Mesenchymal stem cell (in vitro differentiated cells and primary cell): ENCODE measurements around the gene FRMD4A.
"Not testable (repeated sequence)": the region's sequence is repeated elsewhere in the genome, so short reads cannot be mapped to it uniquely, and the experiment has no call there.

Source experiments
- DNase-seq: peaks from one replicate; pipeline ENCODE4 v3.0.0-alpha.2; 2013
- H2AFZ ChIP-seq: one replicate; pipeline ENCODE4 v1.6.1; 2013; ENCODE audit warnings: low read depth, mild to moderate bottlenecking, control low read depth, inconsistent platforms, low read length, moderate library complexity
- H2AK5ac ChIP-seq: 2 replicates; pipeline ENCODE4 v1.6.1; 2013; ENCODE audit warnings: low read length, moderate library complexity, mild to moderate bottlenecking, inconsistent platforms; ENCODE audit not compliant: severe bottlenecking
- H2BK120ac ChIP-seq: one replicate; pipeline ENCODE4 v1.6.1; 2013; ENCODE audit warnings: low read depth, mild to moderate bottlenecking, inconsistent platforms, low read length, moderate library complexity
- H2BK12ac ChIP-seq, 2 experiments: one replicate each; pipeline ENCODE4 v1.6.1; 2013; ENCODE audit warnings: inconsistent platforms in 2 of 2, low read length in 2 of 2, mild to moderate bottlenecking in 2 of 2, moderate library complexity in 2 of 2, control low read depth in 1 of 2
- H2BK15ac ChIP-seq: one replicate; pipeline ENCODE4 v1.6.1; 2013; ENCODE audit warnings: mild to moderate bottlenecking, low read depth, inconsistent platforms; ENCODE audit not compliant: poor library complexity, severe bottlenecking
- H2BK5ac ChIP-seq: 2 replicates; pipeline ENCODE4 v1.6.1; 2013; ENCODE audit warnings: low read depth, mild to moderate bottlenecking, low read length, control low read depth, inconsistent platforms; ENCODE audit not compliant: poor library complexity, severe bottlenecking
- H3K14ac ChIP-seq, 2 experiments: one replicate each; pipeline ENCODE4 v1.6.1; 2013; ENCODE audit warnings: inconsistent platforms in 2 of 2, low read length in 2 of 2, control low read depth in 1 of 2, mild to moderate bottlenecking in 1 of 2, moderate library complexity in 1 of 2
- H3K18ac ChIP-seq, 2 experiments: one replicate each; pipeline ENCODE4 v1.6.1; 2013; ENCODE audit warnings: inconsistent platforms in 2 of 2, low read length in 2 of 2, control low read depth in 1 of 2, low read depth in 1 of 2, mild to moderate bottlenecking in 1 of 2
- H3K23ac ChIP-seq, 2 experiments: one replicate each; pipeline ENCODE4 v1.6.1; 2013; ENCODE audit warnings: inconsistent platforms in 2 of 2, low read length in 2 of 2, mild to moderate bottlenecking in 2 of 2, moderate library complexity in 2 of 2, control low read depth in 1 of 2
- H3K27ac ChIP-seq: 2 replicates; pipeline ENCODE4 v1.5.1; 2013; ENCODE audit warnings: mild to moderate bottlenecking, moderate library complexity, low read length, control low read depth, inconsistent platforms; ENCODE audit not compliant: poor library complexity, severe bottlenecking
- H3K27me3 ChIP-seq, 2 experiments: 2 replicates each; pipeline versions ENCODE4 v1.6.1 to v1.7.0; 2013; ENCODE audit warnings: low read length in 2 of 2, mild to moderate bottlenecking in 2 of 2, moderate library complexity in 2 of 2, control low read depth in 1 of 2, inconsistent platforms in 1 of 2; ENCODE audit not compliant: control insufficient read depth in 1 of 2, insufficient read depth in 1 of 2
- H3K36me3 ChIP-seq, 2 experiments: 2 replicates each; pipeline versions ENCODE4 v1.6.1 to v1.7.0; 2013; ENCODE audit warnings: low read length in 2 of 2, control low read depth in 1 of 2, inconsistent platforms in 1 of 2, low read depth in 1 of 2, mild to moderate bottlenecking in 1 of 2; ENCODE audit not compliant: insufficient read depth in 2 of 2, control insufficient read depth in 1 of 2
- H3K4ac ChIP-seq, 2 experiments: one replicate each; pipeline ENCODE4 v1.6.1; 2013; ENCODE audit warnings: inconsistent platforms in 2 of 2, low read length in 2 of 2, mild to moderate bottlenecking in 2 of 2, moderate library complexity in 2 of 2, control low read depth in 1 of 2, low read depth in 1 of 2
- H3K4me1 ChIP-seq: 2 replicates; pipeline ENCODE4 v1.6.1; 2013; ENCODE audit warnings: low read depth, low read length, control low read depth; ENCODE audit not compliant: control insufficient read depth, insufficient read depth
- H3K4me2 ChIP-seq: 2 replicates; pipeline ENCODE4 v1.6.1; 2013; ENCODE audit warnings: low read length, mild to moderate bottlenecking, inconsistent platforms; ENCODE audit not compliant: poor library complexity, severe bottlenecking
- H3K4me3 ChIP-seq, 2 experiments: 2 replicates each; pipeline versions ENCODE4 v1.5.1 to v1.7.0; 2013; ENCODE audit warnings: low read length in 2 of 2, mild to moderate bottlenecking in 2 of 2, control low read depth in 1 of 2, low read depth in 1 of 2; ENCODE audit not compliant: insufficient read depth in 1 of 2
- H3K79me1 ChIP-seq: replicated peaks from 2 replicates; pipeline ENCODE4 v1.6.1; 2013; ENCODE audit warnings: mild to moderate bottlenecking, control low read depth, low read length, inconsistent platforms; ENCODE audit not compliant: poor library complexity, severe bottlenecking
- H3K9ac ChIP-seq: 2 replicates; pipeline ENCODE4 v1.7.0; 2013; ENCODE audit warnings: mild to moderate bottlenecking, low read length, moderate library complexity
- H3K9me3 ChIP-seq: 2 replicates; pipeline ENCODE4 v1.7.0; 2013; ENCODE audit warnings: mild to moderate bottlenecking, low read length; ENCODE audit not compliant: control insufficient read depth
- H4K8ac ChIP-seq: one replicate; pipeline ENCODE4 v1.6.1; 2013; ENCODE audit warnings: inconsistent platforms, mild to moderate bottlenecking, low read length, moderate library complexity
- H4K91ac ChIP-seq: one replicate; pipeline ENCODE4 v1.6.1; 2013; ENCODE audit warnings: mild to moderate bottlenecking, low read length, inconsistent platforms
- WGBS: methylation state at CpG from one replicate; pipeline ENCODE4 v1.1.7; 2013; ENCODE audit warnings: mixed read lengths; 5-methylcytosine and 5-hydroxymethylcytosine counted together

FRMD4A gene

GRCh38 chr10:14238659-14239058 lies 92.1 kb downstream of the FRMD4A start:
- DNase-seq, H3K9ac ChIP-seq, H3K4ac ChIP-seq, H2BK5ac ChIP-seq, H3K18ac ChIP-seq, H3K4me3 ChIP-seq, H2BK120ac ChIP-seq, H4K8ac ChIP-seq, H3K4me1 ChIP-seq, H2BK15ac ChIP-seq, H3K4me2 ChIP-seq, H2AK5ac ChIP-seq, H2BK12ac ChIP-seq, H3K79me1 ChIP-seq, H3K23ac ChIP-seq, H3K9me3 ChIP-seq, H2AFZ ChIP-seq, H3K14ac ChIP-seq, H3K36me3 ChIP-seq, H3K27ac ChIP-seq, H4K91ac ChIP-seq: not testable (repeated sequence)
- peaks cover 25 to 50% of the 10 kb centered on the region in 2 experiments for H3K27me3 ChIP-seq
- no CpG with 5 or more reads among the region's 3 CpGs for WGBS

DNA sequence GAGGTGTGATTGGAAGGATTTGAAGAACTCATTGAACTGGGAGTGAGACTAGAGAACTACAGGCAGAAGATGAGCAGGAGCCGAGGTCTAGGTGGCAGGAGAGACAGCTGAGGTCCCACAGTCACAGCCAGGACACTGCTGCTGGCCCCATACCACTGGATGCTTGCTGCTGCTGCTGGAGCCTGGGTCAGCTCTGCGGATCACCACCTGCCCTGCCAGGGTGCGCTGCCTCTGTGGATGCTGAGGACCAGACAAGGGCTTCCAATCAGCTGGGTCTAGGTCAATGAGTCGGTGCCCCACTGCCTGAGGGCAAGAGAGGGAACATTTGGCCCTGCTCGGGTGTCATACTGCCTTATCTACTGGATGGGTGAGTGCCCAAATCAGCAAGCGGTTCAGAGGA lies 94.4 kb downstream of the FRMD4A start:
- no peak overlapping the region for H3K14ac ChIP-seq
- no peaks in the 10 kb centered on the region for H3K9me3 ChIP-seq
- no peak overlapping the region for H4K91ac ChIP-seq
- no peak overlapping the region for H3K4ac ChIP-seq
- H2BK12ac ChIP-seq: no peak overlapping the region
- H3K4me3 ChIP-seq: no peak overlapping the region
- no peak overlapping the region for H2BK120ac ChIP-seq
- 85% methylated on average over 6 of the region's 6 CpGs for WGBS
- H2BK15ac ChIP-seq: no peak overlapping the region
- H4K8ac ChIP-seq: no peak overlapping the region
- no peaks in the 10 kb centered on the region for H3K36me3 ChIP-seq
- H2BK5ac ChIP-seq: no peak overlapping the region
- no peak overlapping the region for H3K9ac ChIP-seq
- H3K4me2 ChIP-seq: no peak overlapping the region
- no peak overlapping the region for H2AFZ ChIP-seq
- no peaks in the 10 kb centered on the region for H3K4me1 ChIP-seq
- H3K18ac ChIP-seq: no peak overlapping the region
- no peak overlapping the region for H2AK5ac ChIP-seq
- H3K27me3 ChIP-seq: peaks cover 25 to 46% of the 10 kb centered on the region in 2 experiments
- no peak for DNase-seq
- H3K23ac ChIP-seq: no peak overlapping the region
- H3K79me1 ChIP-seq: no peaks in the 10 kb centered on the region
- no peak overlapping the region for H3K27ac ChIP-seq

DNA sequence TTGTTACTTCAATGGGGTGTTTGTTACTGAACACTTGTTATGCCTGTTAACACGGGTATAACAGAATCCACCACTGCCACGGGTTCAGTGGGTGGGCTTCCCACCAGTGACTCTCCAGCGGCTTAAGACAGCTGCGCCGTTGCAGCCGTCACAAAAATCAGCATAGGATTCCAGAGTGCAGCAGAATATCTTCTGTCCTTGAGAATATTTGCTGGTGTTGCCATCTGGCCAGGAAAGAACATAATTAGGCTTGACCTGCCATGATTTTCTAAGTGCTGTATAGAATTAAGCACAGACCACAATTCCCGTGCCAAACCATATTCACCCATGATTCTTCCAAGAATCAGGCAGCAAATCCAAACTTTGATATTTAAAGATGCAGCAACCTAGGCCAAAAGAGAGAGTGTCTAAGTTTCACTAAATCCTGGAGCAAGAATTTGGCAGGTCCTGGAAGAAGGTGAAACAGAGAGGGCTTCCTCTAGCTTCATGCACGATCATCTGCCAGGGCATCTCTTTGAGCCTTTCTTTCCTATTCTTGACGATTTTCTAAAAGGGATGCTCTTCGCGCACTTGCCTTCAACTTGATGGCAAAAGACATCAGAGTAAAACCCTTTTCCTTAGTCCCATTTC lies 95.0 kb downstream of the FRMD4A start:
- no peak for DNase-seq
- H3K4ac ChIP-seq: no peak overlapping the region
- H2BK15ac ChIP-seq: no peak overlapping the region
- no peak overlapping the region for H2BK12ac ChIP-seq
- no peaks in the 10 kb centered on the region for H3K36me3 ChIP-seq
- 81% methylated on average over 11 of the region's 11 CpGs for WGBS
- no peak overlapping the region for H3K14ac ChIP-seq
- H3K4me2 ChIP-seq: no peak overlapping the region
- H2AFZ ChIP-seq: no peak overlapping the region
- H3K79me1 ChIP-seq: no peaks in the 10 kb centered on the region
- no peak overlapping the region for H3K18ac ChIP-seq
- peaks cover 25 to 45% of the 10 kb centered on the region in 2 experiments for H3K27me3 ChIP-seq
- H4K8ac ChIP-seq: no peak overlapping the region
- H2BK120ac ChIP-seq: no peak overlapping the region
- H3K9me3 ChIP-seq: no peaks in the 10 kb centered on the region
- H2AK5ac ChIP-seq: no peak overlapping the region
- H3K9ac ChIP-seq: no peak overlapping the region
- H3K4me3 ChIP-seq: no peak overlapping the region
- no peak overlapping the region for H3K27ac ChIP-seq
- H3K4me1 ChIP-seq: no peaks in the 10 kb centered on the region
- H2BK5ac ChIP-seq: no peak overlapping the region
- H4K91ac ChIP-seq: no peak overlapping the region
- no peak overlapping the region for H3K23ac ChIP-seq

DNA sequence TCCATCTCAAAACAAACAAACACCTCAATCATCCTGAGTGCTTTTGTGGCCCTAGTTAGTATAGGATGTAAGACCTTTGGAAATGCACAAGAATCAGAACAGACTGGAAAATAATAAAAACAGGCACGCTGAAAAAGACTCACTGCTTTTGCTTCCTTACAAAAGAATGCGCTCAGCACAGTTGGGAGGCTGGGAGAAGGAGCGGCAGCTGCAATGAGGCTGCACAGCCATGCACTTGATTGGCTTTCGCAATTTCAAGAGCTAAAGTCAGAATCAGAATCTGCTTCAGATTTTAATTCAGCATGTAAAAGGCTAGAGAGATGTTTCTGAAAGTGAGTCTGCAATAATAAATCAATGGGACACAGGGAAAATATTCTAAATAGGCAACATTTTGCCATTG lies 97.2 kb downstream of the FRMD4A start:
- H2BK15ac ChIP-seq: no peak overlapping the region
- 96% methylated on average over 4 of the region's 4 CpGs for WGBS
- H4K8ac ChIP-seq: no peak overlapping the region

More for the DNA sequence above, 97.2 kb downstream of the FRMD4A start:
- DNase-seq: no peak
- H3K14ac ChIP-seq: no peak overlapping the region
- no peak overlapping the region for H3K23ac ChIP-seq
- H3K9ac ChIP-seq: no peak overlapping the region
- H2BK120ac ChIP-seq: no peak overlapping the region
- no peak overlapping the region for H2BK5ac ChIP-seq
- H3K27me3 ChIP-seq: peaks cover 25 to 37% of the 10 kb centered on the region in 2 experiments
- no peak overlapping the region for H3K18ac ChIP-seq
- H3K36me3 ChIP-seq: no peaks in the 10 kb centered on the region
- no peaks in the 10 kb centered on the region for H3K79me1 ChIP-seq
- no peaks in the 10 kb centered on the region for H3K9me3 ChIP-seq
- no peaks in the 10 kb centered on the region for H3K4me1 ChIP-seq
- H3K27ac ChIP-seq: no peak overlapping the region
- H2AK5ac ChIP-seq: no peak overlapping the region
- no peak overlapping the region for H2AFZ ChIP-seq
- H3K4ac ChIP-seq: no peak overlapping the region
- no peak overlapping the region for H3K4me2 ChIP-seq
- no peak overlapping the region for H3K4me3 ChIP-seq
- no peak overlapping the region for H2BK12ac ChIP-seq
- no peak overlapping the region for H4K91ac ChIP-seq
